SU-DHL-6 (cell line): Measurements from ENCODE around the gene SGCG.

Experiments used
- H2AFZ ChIP-seq: fragments of 200-600 bp; sonication (generic); 2 replicates; pipeline ENCODE4 v1.6.1; 2014; ENCODE audit warnings: low read depth, mild to moderate bottlenecking, moderate library complexity, mixed read lengths, antibody characterized with exemption, low read length; ENCODE audit not compliant: severe bottlenecking
- H3F3A ChIP-seq: fragments of 200-600 bp; shearing (Covaris generic); 2 replicates; pipeline ENCODE4 v1.6.0; 2016; ENCODE audit warnings: antibody characterized with exemption, mild to moderate bottlenecking; ENCODE audit not compliant: insufficient read depth
- H3K27ac ChIP-seq: fragments of 200-600 bp; sonication (generic); 2 replicates; pipeline ENCODE4 v1.5.1; 2016; ENCODE audit warnings: low read depth, mild to moderate bottlenecking, low read length, moderate library complexity, mixed read lengths
- H3K27me3 ChIP-seq: fragments of 200-600 bp; sonication (generic), shearing (Covaris generic); 2 replicates; pipeline ENCODE4 v1.6.0; 2014; ENCODE audit warnings: mild to moderate bottlenecking, low read length
- H3K36me3 ChIP-seq: fragments of 200-600 bp; sonication (generic); 2 replicates; pipeline ENCODE4 v1.6.1; 2014; ENCODE audit warnings: mild to moderate bottlenecking, low read length, mixed read lengths
- H3K4me2 ChIP-seq: fragments of 300-600, 200-600 bp; shearing (Covaris generic), sonication (generic); 2 replicates; pipeline ENCODE4 v1.6.0; 2014; ENCODE audit warnings: low read length, low read depth, mild to moderate bottlenecking; ENCODE audit not compliant: poor library complexity, severe bottlenecking
- H3K4me3 ChIP-seq: fragments of 200-600 bp; sonication (generic); 2 replicates; pipeline ENCODE4 v1.5.1; 2014; ENCODE audit warnings: antibody characterized with exemption, low read length, mild to moderate bottlenecking, mixed read lengths; ENCODE audit not compliant: insufficient read depth, poor library complexity, severe bottlenecking
- H3K79me2 ChIP-seq: fragments of 200-600 bp; sonication (generic); 2 replicates; pipeline ENCODE4 v1.6.1; 2014; ENCODE audit warnings: mild to moderate bottlenecking, low read length, moderate library complexity; ENCODE audit not compliant: insufficient read depth
- H3K9ac ChIP-seq: fragments of 200-600 bp; sonication (generic); 2 replicates; pipeline ENCODE4 v1.7.0; 2014; ENCODE audit warnings: mild to moderate bottlenecking, low read length
- H3K9me2 ChIP-seq: fragments of 200-600 bp; sonication (generic); replicated peaks from 2 replicates; pipeline ENCODE4 v1.6.1; 2014; ENCODE audit warnings: low read length; ENCODE audit not compliant: insufficient read depth
- H3K9me3 ChIP-seq: fragments of 200-600 bp; sonication (generic); 2 replicates; pipeline ENCODE4 v1.6.1; 2014; ENCODE audit warnings: low read length, mixed read lengths; ENCODE audit not compliant: insufficient read depth
- H4K20me1 ChIP-seq: fragments of 200-600 bp; sonication (generic); 2 replicates; pipeline ENCODE4 v1.6.1; 2014; ENCODE audit warnings: low read depth, mild to moderate bottlenecking, antibody characterized with exemption, low read length, moderate library complexity, mixed read lengths
- CTCF ChIP-seq: fragments of 200-600 bp; sonication (generic); IDR thresholded peaks from one replicate; pipeline ENCODE4 v1.5.1; 2017; ENCODE audit warnings: antibody characterized with exemption, mild to moderate bottlenecking, low read length, moderate library complexity; ENCODE audit not compliant: insufficient read depth, poor library complexity, severe bottlenecking
- EZH2phosphoT487 ChIP-seq: fragments of 200-600 bp; sonication (generic), shearing (Covaris generic); conservative IDR thresholded peaks from 2 replicates; pipeline ENCODE4 v1.6.1; 2018; ENCODE audit warnings: mild to moderate bottlenecking, antibody characterized with exemption, low read length, moderate library complexity, mixed read lengths

SGCG gene

GRCh38 chr13:23146811-23147625 lies 33.8 kb upstream of the SGCG start:
- Histone ChIP-seq H3F3A (no peaks in the 10 kb centered on the region), H3K4me3 (no peak overlapping the region), H2AFZ (no peak overlapping the region), H3K9ac (no peak overlapping the region), H3K79me2 (no peaks in the 10 kb centered on the region), H3K27me3 (no peaks in the 10 kb centered on the region), H3K4me2 (no peak overlapping the region), H3K9me2 (no peaks in the 10 kb centered on the region), H4K20me1 (no peaks in the 10 kb centered on the region), H3K27ac (no peak overlapping the region), H3K9me3 (no peaks in the 10 kb centered on the region), H3K36me3 (no peaks in the 10 kb centered on the region)
- TF ChIP-seq EZH2phosphoT487 (no peak), CTCF (no peak)

- Histone ChIP-seq H3K79me2 (no peaks in the 10 kb centered on the region), H4K20me1 (no peaks in the 10 kb centered on the region), H3K9me3 (no peaks in the 10 kb centered on the region), H3K27me3 (no peaks in the 10 kb centered on the region), H3K4me3 (no peak overlapping the region), H2AFZ (no peak overlapping the region), H3K9ac (no peak overlapping the region), H3F3A (no peaks in the 10 kb centered on the region), H3K4me2 (no peak overlapping the region), H3K27ac (no peak overlapping the region), H3K9me2 (no peaks in the 10 kb centered on the region), H3K36me3 (no peaks in the 10 kb centered on the region)
- no peak for TF ChIP-seq CTCF
- no peak for TF ChIP-seq EZH2phosphoT487
These were observed 33.0 kb upstream of the SGCG start for GRCh38 chr13:23147827-23148226.

GRCh38 chr13:23157781-23158180 lies 23.0 kb upstream of the SGCG start:
- no peak overlapping the region for H3K9ac ChIP-seq
- no peaks in the 10 kb centered on the region for H4K20me1 ChIP-seq
- no peak overlapping the region for H3K27ac ChIP-seq
- TF ChIP-seq EZH2phosphoT487 = no peak
- TF ChIP-seq CTCF = no peak
- H3K79me2 ChIP-seq = no peaks in the 10 kb centered on the region
- no peak overlapping the region for H3K4me2 ChIP-seq
- H3K9me2 ChIP-seq = no peaks in the 10 kb centered on the region
- no peaks in the 10 kb centered on the region for H3K27me3 ChIP-seq
- no peaks in the 10 kb centered on the region for H3K9me3 ChIP-seq
- H3K36me3 ChIP-seq = no peaks in the 10 kb centered on the region
- no peaks in the 10 kb centered on the region for H3F3A ChIP-seq
- H2AFZ ChIP-seq = no peak overlapping the region
- no peak overlapping the region for H3K4me3 ChIP-seq
